HepG2 (cell line): ENCODE data around the gene IDH3A. TPM values are rescaled to one million over a fixed set of nuclear protein-coding genes. Genes with fewer than 3 reads are reported as not detected.

Source experiments
- ATAC-seq: fragments of 200-7000 bp; cut with Tn5 transposase; 3 replicates; pipeline ENCODE4 v1.9.1; 2020; ENCODE audit warnings: mild to moderate bottlenecking, moderate library complexity
- BruUV-seq: library from RNA; stranded (reverse); fragments of 400-500 nt; replicated peaks from 2 replicates; lab custom pipeline; 2021; lab: Mats Ljungman, UMichigan
- CTCF ChIA-PET: fragments of 300-600 bp; formaldehyde crosslinking; extraction: SDS; loops from one replicate; lab custom pipeline; 2021; ENCODE audit warnings: low total read pairs, inconsistent platforms, low intra/inter-chr PET ratio; lab: Yijun Ruan, JAX
- POLR2A ChIA-PET: fragments of 350-600 bp; sonication (Branson Sonifier 250); formaldehyde crosslinking; loops from one replicate; lab custom pipeline; 2020; ENCODE audit warnings: antibody characterized with exemption, inconsistent platforms; lab: Yijun Ruan, JAX
- DNase-seq: peaks from one replicate; pipeline ENCODE4 v3.0.0-alpha.2; 2015; ENCODE audit warnings: low spot score
- FAIRE-seq: peaks from 3 replicates; lab custom pipeline; 2011; peaks lifted over from hg19 to GRCh38; lab: Jason Lieb, UNC
- H2AFZ ChIP-seq: one replicate; pipeline ENCODE4 v1.6.1; 2011; ENCODE audit warnings: low read length, inconsistent platforms
- H3K27ac ChIP-seq: fragments of 300-600 bp; 3 replicates; pipeline ENCODE4 v1.8.0; 2011; ENCODE audit warnings: mixed run types, mild to moderate bottlenecking, mixed read lengths, low read length, inconsistent platforms; ENCODE audit not compliant: insufficient read depth; ENCODE audit errors: extremely low read length
- H3K27me3 ChIP-seq, 2 experiments: fragments of 200-600 bp in 1 of 2; 2 replicates in 1 of 2; 3 replicates in 1 of 2; pipeline versions ENCODE4 v1.6.0 to v1.8.0; 2011; ENCODE audit warnings: low read length in 2 of 2, mild to moderate bottlenecking in 2 of 2, moderate library complexity in 2 of 2, inconsistent platforms in 1 of 2; ENCODE audit not compliant: insufficient read depth in 2 of 2, control insufficient read depth in 1 of 2
- H3K36me3 ChIP-seq, 2 experiments: fragments of 200-600 bp in 1 of 2; replicated peaks in 1 of 2; 2 replicates in 1 of 2; 3 replicates in 1 of 2; pipeline versions ENCODE4 v1.5.1 to v1.8.0; 2011; ENCODE audit warnings: low read length in 2 of 2, inconsistent platforms in 1 of 2; ENCODE audit not compliant: insufficient read depth in 2 of 2, control insufficient read depth in 1 of 2
- H3K4me1 ChIP-seq: 2 replicates; pipeline ENCODE4 v1.5.1; 2012; ENCODE audit warnings: low read length, inconsistent platforms; ENCODE audit not compliant: insufficient read depth
- H3K4me2 ChIP-seq: 2 replicates; pipeline ENCODE4 v1.6.0; 2011; ENCODE audit warnings: low read depth, low read length, inconsistent platforms
- H3K4me3 ChIP-seq, 3 experiments: fragments of 200-600 bp in 1 of 3; sonication (generic), shearing (Covaris generic) in 1 of 3; replicated peaks in 1 of 3; 2 replicates each; pipeline ENCODE4 v1.5.1; 2011 to 2016; ENCODE audit warnings: low read length in 3 of 3, inconsistent platforms in 2 of 3, low read depth in 2 of 3, mild to moderate bottlenecking in 2 of 3, control low read depth in 1 of 3, mixed read lengths in 1 of 3; ENCODE audit not compliant: insufficient read depth in 1 of 3
- H3K79me2 ChIP-seq: one replicate; pipeline ENCODE4 v1.6.1; 2011; ENCODE audit warnings: low read length, inconsistent platforms; ENCODE audit not compliant: insufficient read depth
- H3K9ac ChIP-seq: 2 replicates; pipeline ENCODE4 v1.6.0; 2011; ENCODE audit warnings: mild to moderate bottlenecking, low read depth, low read length, inconsistent platforms; ENCODE audit not compliant: insufficient read depth
- H3K9me3 ChIP-seq: 2 replicates; pipeline ENCODE4 v1.5.1; 2012; ENCODE audit warnings: mild to moderate bottlenecking, low read length
- H4K20me1 ChIP-seq: 2 replicates; pipeline ENCODE4 v1.6.0; 2011; ENCODE audit warnings: inconsistent platforms, mild to moderate bottlenecking, low read length, moderate library complexity; ENCODE audit not compliant: insufficient read depth
- AKAP8 ChIP-seq: sonication (generic); formaldehyde crosslinking; IDR thresholded peaks from 2 replicates; pipeline ENCODE4 v1.5.1; 2020; ENCODE audit warnings: mild to moderate bottlenecking, missing genetic modification reagents
- TRIM24 ChIP-seq: sonication (generic); formaldehyde crosslinking; IDR thresholded peaks from 2 replicates; pipeline ENCODE4 v1.8.0; 2022; ENCODE audit warnings: mild to moderate bottlenecking, missing genetic modification reagents
- ZNF629 ChIP-seq: sonication (generic); formaldehyde crosslinking; conservative IDR thresholded peaks from 2 replicates; pipeline ENCODE4 v1.5.0; 2020; ENCODE audit warnings: missing genetic modification reagents
- WGBS: methylation state at CpG from one replicate; pipeline ENCODE4 v1.1.6; 2017; ENCODE audit warnings: low lambda C conversion rate; 5-methylcytosine and 5-hydroxymethylcytosine counted together
- in situ Hi-C: cut with HindIII; loops from 2 replicates; pipeline ENCODE4 v1.10.0; 2017; ENCODE audit warnings: low pct_unique_long_range_greater_than_20kb; ENCODE audit not compliant: extremely low pct_ligation_motif_present
- intact Hi-C: fragments of 100-400 bp; cut with micrococcal nuclease; formaldehyde crosslinking; loops from one replicate; pipeline ENCODE4 v1.10.0; 2022; ENCODE audit not compliant: unreplicated experiment
- polyA plus RNA-seq, 8 experiments: library from polyadenylated mRNA; depleted of rRNA in 3 of 8; stranded (reverse) in 7 of 8; unstranded in 1 of 8; fragments of >200 nt; fragmentation: Illumina TruSeq in 4 of 8; extraction: Trizol in 4 of 8; gene quantifications; 2 replicates each; pipeline versions ENCODE4 v1.2.1 to v1.2.3, GENCODE V29; 2011 to 2016; ENCODE audit warnings: low read depth in 4 of 8, missing spikeins in 1 of 8, mixed read lengths in 1 of 8; ENCODE audit not compliant: insufficient read depth in 1 of 8
- total RNA-seq, 5 experiments: library from RNA; depleted of rRNA; stranded (reverse); fragments of >200 nt; fragmentation: Illumina TruSeq; extraction: Trizol; gene quantifications; 2 replicates each; pipeline ENCODE4 v1.2.3, GENCODE V29; 2016; ENCODE audit warnings: low read depth in 1 of 5
- TF ChIP-seq, protein P1 (sequence below): sonication (generic); formaldehyde crosslinking; IDR thresholded peaks from 2 replicates; pipeline ENCODE4 v1.5.0; 2020; ENCODE audit warnings: mild to moderate bottlenecking, missing genetic modification reagents

Gene IDH3A
- total and polyA plus RNA-seq, 2 of the 13 experiments (the other 11 are each of a cell fraction or from before 2014, with no cell fraction given): 40.7 to 50.7 TPM

GRCh38 chr15:78101423-78102105 is 47.6 kb upstream of the IDH3A start (continued):
- no peak for TF ChIP-seq AKAP8 (CRISPR knock-in tag)
- TF ChIP-seq TRIM24 (CRISPR knock-in tag): no peak

DNA sequence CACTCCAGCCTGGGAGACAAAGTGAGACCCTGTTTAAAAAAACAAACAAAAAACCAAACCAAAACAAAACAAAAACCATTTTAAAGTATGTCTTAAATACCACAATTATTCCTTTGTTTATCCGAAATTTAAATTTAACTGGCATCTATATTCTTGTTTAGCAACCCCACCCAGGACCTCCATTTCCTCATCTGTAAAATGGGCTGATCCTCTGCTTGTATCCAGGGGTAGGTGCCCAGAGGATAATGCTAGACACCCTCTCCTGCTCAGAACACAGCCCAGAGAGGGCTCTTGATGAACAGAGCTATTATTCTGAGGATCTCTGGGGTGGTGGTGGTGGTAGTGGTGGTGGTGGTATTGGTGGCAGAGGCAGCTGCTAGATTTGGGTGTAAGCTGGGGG is 47.0 kb upstream of the IDH3A start:
- ATAC-seq: no peak
- no peaks in the 10 kb centered on the region for H3K36me3 ChIP-seq
- no TSS peak for BruUV-seq
- H3K4me3 ChIP-seq: no peak overlapping the region
- WGBS: 3% methylated on average over 1 of the region's 1 CpG
- TF ChIP-seq ZNF629 (CRISPR knock-in tag): peak; percentile 40; the same call in 1 of the 2 replicates
- TF ChIP-seq, protein P1, sequence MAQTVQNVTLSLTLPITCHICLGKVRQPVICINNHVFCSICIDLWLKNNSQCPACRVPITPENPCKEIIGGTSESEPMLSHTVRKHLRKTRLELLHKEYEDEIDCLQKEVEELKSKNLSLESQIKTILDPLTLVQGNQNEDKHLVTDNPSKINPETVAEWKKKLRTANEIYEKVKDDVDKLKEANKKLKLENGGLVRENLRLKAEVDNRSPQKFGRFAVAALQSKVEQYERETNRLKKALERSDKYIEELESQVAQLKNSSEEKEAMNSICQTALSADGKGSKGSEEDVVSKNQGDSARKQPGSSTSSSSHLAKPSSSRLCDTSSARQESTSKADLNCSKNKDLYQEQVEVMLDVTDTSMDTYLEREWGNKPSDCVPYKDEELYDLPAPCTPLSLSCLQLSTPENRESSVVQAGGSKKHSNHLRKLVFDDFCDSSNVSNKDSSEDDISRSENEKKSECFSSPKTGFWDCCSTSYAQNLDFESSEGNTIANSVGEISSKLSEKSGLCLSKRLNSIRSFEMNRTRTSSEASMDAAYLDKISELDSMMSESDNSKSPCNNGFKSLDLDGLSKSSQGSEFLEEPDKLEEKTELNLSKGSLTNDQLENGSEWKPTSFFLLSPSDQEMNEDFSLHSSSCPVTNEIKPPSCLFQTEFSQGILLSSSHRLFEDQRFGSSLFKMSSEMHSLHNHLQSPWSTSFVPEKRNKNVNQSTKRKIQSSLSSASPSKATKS: no peak
- TF ChIP-seq, all 625 proteins: peak for 1
- FAIRE-seq: no peak
- DNase-seq: no peak
- intact Hi-C loops (no loop called here), in situ Hi-C loops (no loop called here)
- Histone ChIP-seq H3K9me3 (no peaks in the 10 kb centered on the region), H3K27me3 (peaks cover 0 to 4% of the 10 kb centered on the region in 2 experiments; a peak in 2 of 5 replicates), H2AFZ (no peak overlapping the region), H3K79me2 (no peaks in the 10 kb centered on the region), H3K4me1 (peaks cover 31% of the 10 kb centered on the region), H3K27ac (no peak overlapping the region), H4K20me1 (no peaks in the 10 kb centered on the region), H3K4me2 (no peak overlapping the region), H3K9ac (no peak overlapping the region)
- ChIA-PET CTCF (no interaction called here), POLR2A (no interaction called here)
